Naive thymus-derived CD4-positive, alpha-beta T cell (primary cell): ENCODE data around the gene SPRR2B. TPM values are rescaled to one million over a fixed set of nuclear protein-coding genes. Genes with fewer than 3 reads are reported as not detected.
"Not testable (repeated sequence)": the region's sequence is repeated elsewhere in the genome, so short reads cannot be mapped to it uniquely, and the experiment has no call there.

ENCODE experiments used
- ATAC-seq: fragments of 150-1000 bp; cut with Tn5 transposase; 2 replicates; pipeline ENCODE4 v1.10.0; 2021; ENCODE audit warnings: mild to moderate bottlenecking, moderate library complexity
- CTCF ChIA-PET: fragments of 350-600 bp; sonication (Branson Sonifier 250); formaldehyde crosslinking; loops from one replicate; lab custom pipeline; 2021; ENCODE audit warnings: antibody characterized with exemption; lab: Charles Lee
- POLR2A ChIA-PET: fragments of 350-600 bp; sonication (Branson Sonifier 250); formaldehyde crosslinking; loops from one replicate; lab custom pipeline; 2021; ENCODE audit warnings: antibody characterized with exemption, inconsistent platforms; lab: Charles Lee
- DNase-seq, 9 donors: peaks; one replicate each; pipeline versions ENCODE4 v3.0.0 to v3.0.0-alpha.2; 2020 to 2022; ENCODE audit warnings: mixed read lengths in 1 of 9
- H3K27ac ChIP-seq: one replicate; pipeline ENCODE4 v1.7.0; 2013; ENCODE audit warnings: mild to moderate bottlenecking, low read depth, low read length, moderate library complexity
- H3K27me3 ChIP-seq, 2 donors: one replicate each; pipeline ENCODE4 v1.7.0; 2013; ENCODE audit warnings: low read length in 2 of 2, mild to moderate bottlenecking in 2 of 2, moderate library complexity in 2 of 2; ENCODE audit not compliant: control insufficient read depth in 2 of 2, insufficient read depth in 2 of 2
- H3K36me3 ChIP-seq, 3 experiments: 1 replicate in 2 of 3; 2 replicates in 1 of 3; pipeline ENCODE4 v1.7.0; 2013; ENCODE audit warnings: low read length in 3 of 3, mild to moderate bottlenecking in 3 of 3, moderate library complexity in 1 of 3; ENCODE audit not compliant: insufficient read depth in 3 of 3, control insufficient read depth in 2 of 3
- H3K4me1 ChIP-seq, 2 donors: one replicate each; pipeline ENCODE4 v1.7.0; 2013; ENCODE audit warnings: low read length in 2 of 2, mild to moderate bottlenecking in 2 of 2, moderate library complexity in 1 of 2; ENCODE audit not compliant: control insufficient read depth in 2 of 2, insufficient read depth in 2 of 2
- H3K4me3 ChIP-seq: 2 replicates; pipeline ENCODE4 v1.7.0; 2013; ENCODE audit warnings: mild to moderate bottlenecking, low read length
- H3K9me3 ChIP-seq, 3 experiments: 1 replicate in 2 of 3; 2 replicates in 1 of 3; pipeline ENCODE4 v1.7.0; 2013; ENCODE audit warnings: low read length in 3 of 3; ENCODE audit not compliant: control insufficient read depth in 2 of 3
- H3K27ac Mint-ChIP-seq, 9 donors: one replicate each; pipeline ENCODE4 v1.8.0; 2020 to 2022; ENCODE audit warnings: mixed read lengths in 9 of 9, mild to moderate bottlenecking in 8 of 9, moderate library complexity in 5 of 9, inconsistent platforms in 2 of 9
- H3K27me3 Mint-ChIP-seq, 5 donors: one replicate each; pipeline ENCODE4 v1.8.0; 2021 to 2022; ENCODE audit warnings: mixed read lengths in 5 of 5, mild to moderate bottlenecking in 1 of 5
- H3K36me3 Mint-ChIP-seq, 5 donors: one replicate each; pipeline ENCODE4 v1.8.0; 2020 to 2022; ENCODE audit warnings: mixed read lengths in 5 of 5, mild to moderate bottlenecking in 3 of 5, inconsistent platforms in 1 of 5
- H3K4me1 Mint-ChIP-seq, 7 donors: one replicate each; pipeline ENCODE4 v1.8.0; 2020 to 2022; ENCODE audit warnings: mixed read lengths in 7 of 7, mild to moderate bottlenecking in 3 of 7, inconsistent platforms in 1 of 7
- H3K4me3 Mint-ChIP-seq, 10 donors: one replicate each; pipeline ENCODE4 v1.8.0; 2020 to 2022; ENCODE audit warnings: mild to moderate bottlenecking in 10 of 10, mixed read lengths in 10 of 10, moderate library complexity in 6 of 10, inconsistent platforms in 2 of 10
- H3K9me3 Mint-ChIP-seq, 11 donors: one replicate each; pipeline ENCODE4 v1.8.0; 2020 to 2022; ENCODE audit warnings: mixed read lengths in 11 of 11, mild to moderate bottlenecking in 4 of 11, inconsistent platforms in 1 of 11, moderate library complexity in 1 of 11
- intact Hi-C, 2 donors: fragments of 100-400 bp; cut with micrococcal nuclease; formaldehyde crosslinking; loops; one replicate each; pipeline ENCODE4 v1.15.1; 2023
- polyA plus RNA-seq, 2 donors: library from polyadenylated mRNA; unstranded; fragments of 300-500 nt; fragmentation: Illumina TruSeq; gene quantifications; one replicate each; pipeline ENCODE4 v1.2.3, GENCODE V29; 2021
- total RNA-seq, 6 experiments: library from RNA in 5 of 6; stranded (reverse) in 5 of 6; gene quantifications; 1 replicate in 5 of 6; 2 replicates in 1 of 6; pipeline ENCODE4 v1.2.3 and lab custom pipeline; 2021 to 2026

The SPRR2B gene
- total RNA-seq (not detected), polyA plus RNA-seq (not detected), total RNA-seq (lab: John Stamatoyannopoulos, UW) (not detected)

DNA sequence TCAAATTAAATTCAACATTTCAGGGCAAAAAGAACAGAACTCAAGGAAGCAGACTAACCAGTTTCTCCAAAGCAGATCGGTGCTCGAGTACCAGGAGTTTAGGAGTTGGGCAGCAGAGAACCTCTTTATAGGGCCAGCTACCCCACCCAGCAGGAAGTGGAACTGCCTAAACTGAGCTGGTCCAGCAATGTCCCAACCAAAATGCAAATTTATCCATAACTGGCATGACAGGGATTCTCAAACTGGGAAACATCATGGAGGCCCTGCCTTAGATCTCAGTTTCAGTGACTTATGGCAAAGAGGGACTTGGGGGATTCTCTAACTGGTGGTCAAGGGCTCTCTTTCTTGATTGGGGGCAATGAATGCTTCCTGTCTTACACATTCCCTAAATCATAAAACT, at the start of gene SPRR2B:
TSS of gene SPRR2B (minus strand) at position 101 of the 400 bp plus-strand sequence. CDS start 772 bp downstream, outside the sequence.
- Histone ChIP-seq H3K27me3 (no peaks in the 10 kb centered on the region), H3K4me1 (no peaks in the 10 kb centered on the region), H3K36me3 (no peaks in the 10 kb centered on the region), H3K4me3 (no peak within 1 kb of the TSS), H3K27ac (no peak within 1 kb of the TSS), H3K9me3 (no peaks in the 10 kb centered on the region)
- H3K9me3 Mint-ChIP-seq: no peaks in the 10 kb centered on the region
- peaks cover 5 to 32% (median 30%) of the 10 kb centered on the region in 5 donors for H3K27me3 Mint-ChIP-seq
- no peak for DNase-seq
- H3K27ac Mint-ChIP-seq: no peak within 1 kb of the TSS
- CTCF ChIA-PET: no interaction called here
- H3K4me3 Mint-ChIP-seq: no peak within 1 kb of the TSS
- POLR2A ChIA-PET: no interaction called here
- ATAC-seq: no peak
- H3K4me1 Mint-ChIP-seq: no peaks in the 10 kb centered on the region
- H3K36me3 Mint-ChIP-seq: no peaks in the 10 kb centered on the region
- intact Hi-C loops: loop anchor here in 1 of 2 donors (1.0 kb wide), 1 partner anchor 23 kb away; the partner anchor contains the start of gene SPRR2E

DNA sequence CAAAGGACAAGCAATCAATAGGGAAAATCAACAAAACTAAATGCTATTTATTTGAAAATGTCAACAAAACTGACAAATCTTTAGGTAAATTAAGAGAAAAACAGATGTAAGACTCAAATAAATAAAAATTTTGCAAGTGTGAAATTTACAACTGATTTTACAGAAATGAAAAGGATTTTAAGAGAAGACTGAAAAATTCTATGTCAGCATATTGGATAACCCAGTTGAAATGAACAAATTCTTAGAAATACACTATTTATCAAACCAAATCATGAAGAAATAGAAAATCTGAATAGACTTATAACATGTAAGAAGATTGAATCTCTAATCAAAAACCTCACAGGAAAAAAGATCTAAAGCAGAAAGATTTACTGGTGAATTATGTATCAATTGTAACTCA, 49.5 kb upstream of the SPRR2B start:
- H3K36me3 ChIP-seq: no peaks in the 10 kb centered on the region
- H3K4me1 ChIP-seq: no peaks in the 10 kb centered on the region
- peaks cover 4 to 42% (median 36%) of the 10 kb centered on the region in 5 donors for H3K27me3 Mint-ChIP-seq
- H3K27me3 ChIP-seq: peaks cover 0 to under 1% of the 10 kb centered on the region in 2 donors
- no peak overlapping the region for H3K27ac Mint-ChIP-seq
- H3K4me3 Mint-ChIP-seq: no peak overlapping the region
- H3K9me3 ChIP-seq: peaks cover 0 to 12% (median 0%) of the 10 kb centered on the region in 3 experiments
- H3K36me3 Mint-ChIP-seq: peaks cover 0 to 14% (median 0%) of the 10 kb centered on the region in 5 donors
- DNase-seq (no peak), ATAC-seq (no peak)
- H3K27ac ChIP-seq: no peak overlapping the region
- no peaks in the 10 kb centered on the region for H3K4me1 Mint-ChIP-seq
- POLR2A ChIA-PET: no interaction called here
- no peak overlapping the region for H3K4me3 ChIP-seq
- intact Hi-C loops: no loop called here
- CTCF ChIA-PET: no interaction called here
- peaks cover 0 to 30% (median 18%) of the 10 kb centered on the region in 11 donors for H3K9me3 Mint-ChIP-seq

DNA sequence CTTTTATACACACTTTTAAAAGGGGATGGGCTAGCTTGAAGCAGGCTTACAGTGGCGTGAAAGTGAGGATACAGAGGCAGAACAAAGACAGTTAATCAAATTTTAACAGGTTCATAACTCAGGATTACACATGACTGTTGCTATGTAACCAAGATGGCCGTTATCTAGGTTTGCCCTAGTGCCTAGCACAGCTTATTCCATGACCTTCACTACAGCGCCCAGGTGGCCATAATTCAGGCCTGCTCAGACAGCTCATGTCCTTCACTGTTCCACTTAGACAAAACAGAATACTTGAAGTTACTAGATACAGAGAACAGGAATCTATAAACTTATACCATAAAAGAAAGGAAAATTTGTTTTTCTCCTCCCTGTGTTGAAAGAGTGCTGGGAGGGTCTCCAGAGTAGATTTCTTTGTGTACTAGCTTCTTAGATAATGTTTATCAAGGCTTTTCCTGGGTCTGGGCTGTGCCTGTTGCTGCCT, 48.1 kb upstream of the SPRR2B start:
- no peak for DNase-seq
- intact Hi-C loops: no loop called here
- no peak for ATAC-seq
- ChIA-PET POLR2A (no interaction called here), CTCF (no interaction called here)
- no peak overlapping the region for H3K27ac Mint-ChIP-seq
- H3K27ac ChIP-seq: no peak overlapping the region
- peaks cover 0 to 2% (median 0%) of the 10 kb centered on the region in 3 experiments for H3K9me3 ChIP-seq
- peaks cover 0 to 16% (median 5%) of the 10 kb centered on the region in 11 donors for H3K9me3 Mint-ChIP-seq
- no peaks in the 10 kb centered on the region for H3K4me1 ChIP-seq
- peaks cover 9 to 53% (median 47%) of the 10 kb centered on the region in 5 donors for H3K27me3 Mint-ChIP-seq
- H3K4me3 Mint-ChIP-seq: no peak overlapping the region
- H3K36me3 ChIP-seq: no peaks in the 10 kb centered on the region
- H3K36me3 Mint-ChIP-seq: peaks cover 0 to 1% (median 0%) of the 10 kb centered on the region in 5 donors
- no peaks in the 10 kb centered on the region for H3K4me1 Mint-ChIP-seq
- H3K27me3 ChIP-seq: peaks cover 0 to 3% of the 10 kb centered on the region in 2 donors
- H3K4me3 ChIP-seq: no peak overlapping the region

GRCh38 chr1:153115264-153115663, 43.9 kb upstream of the SPRR2B start:
- DNase-seq, H3K4me3 Mint-ChIP-seq: not testable (repeated sequence)
- H3K27me3 Mint-ChIP-seq: peaks cover 9 to 57% (median 44%) of the 10 kb centered on the region in 5 donors

GRCh38 chr1:153113416-153113815, 42.0 kb upstream of the SPRR2B start, which contains the start of gene SPRR2F:
TSS of gene SPRR2F (minus strand) at chr1:153113516. CDS start at chr1:153112733, 783 bp downstream.
- no peaks in the 10 kb centered on the region for H3K9me3 ChIP-seq
- no peaks in the 10 kb centered on the region for H3K36me3 ChIP-seq
- Mint-ChIP-seq H3K4me3 (no peak within 1 kb of the TSS), H3K27ac (no peak within 1 kb of the TSS), H3K27me3 (peaks cover 8 to 45% (median 35%) of the 10 kb centered on the region in 5 donors), H3K4me1 (no peaks in the 10 kb centered on the region), H3K9me3 (peaks cover 0 to 4% (median 0%) of the 10 kb centered on the region in 11 donors), H3K36me3 (no peaks in the 10 kb centered on the region)
- intact Hi-C loops: no loop called here
- no peak within 1 kb of the TSS for H3K4me3 ChIP-seq
- DNase-seq (no peak), ATAC-seq (no peak)
- H3K4me1 ChIP-seq: no peaks in the 10 kb centered on the region
- H3K27ac ChIP-seq: no peak within 1 kb of the TSS
- peaks cover 0 to 3% of the 10 kb centered on the region in 2 donors for H3K27me3 ChIP-seq
- ChIA-PET POLR2A (no interaction called here), CTCF (no interaction called here)

More at GRCh38 chr1:153115264-153115663, 43.9 kb upstream of the SPRR2B start:
- H3K27ac ChIP-seq, H3K27me3 ChIP-seq, H3K9me3 Mint-ChIP-seq, H3K36me3 ChIP-seq, POLR2A ChIA-PET, H3K27ac Mint-ChIP-seq, intact Hi-C loops, ATAC-seq, CTCF ChIA-PET, H3K4me1 Mint-ChIP-seq, H3K9me3 ChIP-seq, H3K36me3 Mint-ChIP-seq, H3K4me3 ChIP-seq, H3K4me1 ChIP-seq: not testable (repeated sequence)

- ATAC-seq: not testable (repeated sequence)
Observed at GRCh38 chr1:153112454-153112853, 41.0 kb upstream of the SPRR2B start.

GRCh38 chr1:153100245-153100644, 28.8 kb upstream of the SPRR2B start:
- no peak overlapping the region for H3K27ac Mint-ChIP-seq
- POLR2A ChIA-PET: no interaction called here
- H3K36me3 Mint-ChIP-seq: no peaks in the 10 kb centered on the region

More at GRCh38 chr1:153112454-153112853, 41.0 kb upstream of the SPRR2B start:
- Mint-ChIP-seq H3K9me3 (peaks cover 0 to 13% (median 4%) of the 10 kb centered on the region in 11 donors), H3K27me3 (peaks cover 7 to 39% (median 31%) of the 10 kb centered on the region in 5 donors)
- H3K36me3 ChIP-seq, H3K4me3 ChIP-seq, H3K36me3 Mint-ChIP-seq, H3K27ac Mint-ChIP-seq, CTCF ChIA-PET, H3K9me3 ChIP-seq, H3K4me1 ChIP-seq, H3K27ac ChIP-seq, intact Hi-C loops, H3K4me1 Mint-ChIP-seq, H3K27me3 ChIP-seq, DNase-seq, H3K4me3 Mint-ChIP-seq, POLR2A ChIA-PET: not testable (repeated sequence)

More at GRCh38 chr1:153100245-153100644, 28.8 kb upstream of the SPRR2B start:
- intact Hi-C loops: no loop called here
- Histone ChIP-seq H3K27me3 (no peaks in the 10 kb centered on the region), H3K4me3 (no peak overlapping the region), H3K9me3 (no peaks in the 10 kb centered on the region), H3K27ac (no peak overlapping the region), H3K36me3 (no peaks in the 10 kb centered on the region), H3K4me1 (no peaks in the 10 kb centered on the region)
- no peaks in the 10 kb centered on the region for H3K4me1 Mint-ChIP-seq
- H3K27me3 Mint-ChIP-seq: peaks cover 6 to 67% (median 41%) of the 10 kb centered on the region in 5 donors
- no peak overlapping the region for H3K4me3 Mint-ChIP-seq
- CTCF ChIA-PET: no interaction called here
- peaks cover 0 to 8% (median 3%) of the 10 kb centered on the region in 11 donors for H3K9me3 Mint-ChIP-seq
- DNase-seq (no peak), ATAC-seq (no peak)
